Skin of body (tissue), 2 donors: ENCODE measurements around the gene OR4Q2. TPM values are rescaled to one million over a fixed set of nuclear protein-coding genes. Genes with fewer than 3 reads are reported as not detected.
"Not testable (repeated sequence)": the region's sequence is repeated elsewhere in the genome, so short reads cannot be mapped to it uniquely, and the experiment has no call there.

Source experiments
- DNase-seq: peaks from one replicate; lab custom pipeline; 2025; lab: John Stamatoyannopoulos, UW
- total RNA-seq: library from RNA; depleted of rRNA; stranded (reverse); fragments of >200 nt; gene quantifications from one replicate; pipeline ENCODE4 v1.2.3, GENCODE V29; 2014

Gene OR4Q2
- not detected for total RNA-seq

DNA sequence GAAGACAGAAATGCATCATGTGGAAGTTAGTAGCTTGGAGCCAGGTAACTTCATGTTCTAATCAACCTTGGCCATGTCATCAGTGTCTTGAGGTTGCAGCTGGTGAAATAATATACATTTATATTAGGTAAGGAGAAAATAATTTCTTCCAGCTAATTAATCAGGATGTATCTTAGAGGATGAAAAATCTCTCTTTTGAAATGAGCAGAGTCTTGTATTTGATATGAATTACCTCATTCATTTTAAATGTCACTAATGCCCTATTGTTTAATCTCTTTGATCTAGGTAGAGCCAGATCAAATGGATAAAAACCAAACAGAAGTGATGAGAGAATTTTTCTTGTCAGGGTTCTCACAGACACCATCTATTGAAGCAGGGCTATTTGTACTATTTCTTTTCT, at the start of gene OR4Q2:
Gene OR4Q2 (plus strand): TSS at position 301 of the 400 bp plus-strand sequence.
- no peak for DNase-seq

DNA sequence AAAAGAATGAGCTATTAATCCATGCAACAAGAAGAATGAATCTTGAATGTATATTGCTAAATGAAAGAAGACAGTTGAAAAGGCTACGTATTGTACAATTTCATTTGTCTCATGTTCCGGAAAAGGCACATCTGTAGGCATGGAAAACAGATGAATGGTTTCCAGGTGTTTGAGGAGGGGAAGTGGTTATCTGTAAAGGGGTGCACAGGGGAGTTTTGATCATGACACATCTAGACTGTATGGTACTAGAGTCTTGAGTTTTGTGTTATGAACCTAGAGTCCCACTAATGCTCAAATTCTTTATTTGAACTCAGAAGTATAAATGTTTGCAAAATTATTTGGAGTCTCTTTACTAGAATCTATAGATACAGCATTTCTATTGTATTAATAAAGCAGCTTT, 32.2 kb upstream of the OR4Q2 start:
- DNase-seq = not testable (repeated sequence)

- no peak for DNase-seq
Measured at GRCh38 chr14:19974844-19975243, 27.1 kb upstream of the OR4Q2 start.

- DNase-seq = no peak
Measured at GRCh38 chr14:19975291-19975690, 26.7 kb upstream of the OR4Q2 start, which contains the start of gene OR4K15. OR4K15 (plus strand) TSS chr14:19975591; CDS start chr14:19975591, 0 bp downstream.

- no peak for DNase-seq
Measured at GRCh38 chr14:19993438-19993837, 8.5 kb upstream of the OR4Q2 start.

DNA sequence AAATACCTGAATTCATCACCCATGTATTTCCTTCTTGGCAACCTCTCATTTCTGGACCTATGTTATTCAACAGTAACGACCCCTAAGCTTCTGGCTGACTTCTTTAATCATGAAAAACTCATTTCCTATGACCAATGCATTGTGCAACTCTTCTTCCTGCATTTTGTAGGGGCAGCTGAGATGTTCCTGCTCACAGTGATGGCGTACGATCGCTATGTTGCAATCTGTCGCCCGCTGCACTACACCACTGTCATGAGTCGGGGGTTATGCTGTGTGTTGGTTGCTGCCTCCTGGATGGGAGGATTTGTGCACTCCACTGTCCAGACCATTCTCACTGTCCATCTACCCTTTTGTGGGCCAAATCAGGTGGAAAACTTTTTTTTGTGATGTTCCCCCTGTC, 356 bp downstream of the OR4Q2 start:
- no peak for DNase-seq

DNA sequence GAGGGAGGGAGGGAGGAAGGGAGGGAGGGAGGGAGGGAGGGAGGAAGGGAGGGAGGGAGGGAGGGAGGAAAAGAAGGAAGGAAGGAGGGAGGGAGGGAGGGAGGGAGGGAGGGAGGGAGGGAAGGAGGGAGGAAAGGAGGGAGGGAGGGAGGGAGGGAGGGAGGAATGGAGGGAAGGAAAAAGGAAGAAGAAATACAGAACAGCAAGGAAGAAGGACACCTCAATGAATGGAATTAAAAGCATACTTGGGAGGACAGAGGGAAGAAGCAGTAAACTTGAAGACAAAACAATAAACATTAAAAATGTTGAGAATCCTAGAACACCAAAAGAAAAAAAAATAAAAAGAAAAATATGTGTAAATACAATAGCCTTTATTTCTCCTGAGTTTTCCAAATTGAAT, 6.2 kb downstream of the OR4Q2 start:
- DNase-seq = no peak

DNA sequence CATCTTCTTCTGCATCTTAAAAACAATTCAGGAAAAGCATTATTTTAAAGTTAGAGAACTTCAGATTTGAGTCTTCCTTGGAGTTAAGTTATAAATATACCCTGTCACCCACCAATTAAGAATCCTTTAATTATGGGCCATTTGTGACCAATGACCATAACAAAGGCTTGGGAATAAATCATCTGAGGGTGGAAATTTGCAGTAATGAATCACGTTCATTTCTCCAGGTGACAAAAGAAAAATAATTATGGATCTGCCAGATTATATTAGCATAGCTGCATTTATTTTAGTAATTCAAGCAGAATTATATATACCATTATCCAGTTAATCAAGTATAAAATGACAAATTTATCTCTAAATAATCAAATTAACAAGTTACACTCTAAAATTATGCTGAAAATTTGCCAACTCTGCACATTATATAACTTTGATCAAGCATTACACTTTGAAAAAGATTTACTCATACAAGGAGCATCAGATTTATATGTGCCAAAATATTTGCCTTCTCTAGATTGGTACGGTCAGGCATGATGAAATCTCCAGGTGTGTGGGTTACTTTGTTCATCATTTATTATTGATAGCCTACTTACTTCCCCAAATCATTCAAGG, 17.4 kb downstream of the OR4Q2 start, which contains the start of gene OR4K14:
Gene OR4K14 (minus strand): TSS at position 51 of the 609 bp plus-strand sequence. CDS start 4,114 bp downstream, outside the sequence.
- no peak for DNase-seq

DNA sequence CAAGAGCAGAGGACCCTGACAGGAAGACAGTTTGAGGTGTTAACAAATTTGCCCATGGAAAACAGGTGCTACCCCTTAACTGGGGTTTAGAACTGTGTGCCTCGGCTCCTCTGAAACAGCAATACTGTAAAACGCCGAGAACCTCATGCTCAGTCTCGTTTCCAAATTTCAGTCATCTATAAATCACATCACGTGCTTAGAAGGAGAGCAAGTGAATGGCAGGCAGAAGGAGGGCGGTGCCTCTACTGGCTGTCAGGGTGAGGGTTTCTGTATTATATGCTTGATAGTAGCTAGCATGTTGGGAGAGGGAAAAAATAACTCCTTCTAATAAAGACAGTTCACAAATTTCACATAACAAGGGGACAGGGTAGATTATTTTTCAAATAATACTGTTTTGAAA, 29.1 kb downstream of the OR4Q2 start:
- DNase-seq = no peak

DNA sequence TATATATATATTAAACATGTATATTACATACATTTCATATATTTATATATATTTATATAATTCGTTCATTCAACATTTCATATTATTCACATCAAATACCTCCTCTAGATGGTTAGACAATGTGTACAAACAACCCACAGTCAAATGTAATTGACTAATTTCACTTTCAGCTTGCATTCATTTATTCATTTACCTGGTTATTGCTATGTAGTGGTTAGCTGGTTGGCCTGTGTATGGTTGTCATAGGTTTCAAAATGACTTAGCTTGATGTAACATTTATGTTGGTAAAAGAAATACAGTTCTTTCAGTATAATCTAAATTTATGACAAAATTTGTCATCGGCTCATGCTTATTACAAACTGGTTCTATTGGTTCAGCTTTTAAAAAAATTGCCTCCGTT, 33.5 kb downstream of the OR4Q2 start:
- DNase-seq = no peak

DNA sequence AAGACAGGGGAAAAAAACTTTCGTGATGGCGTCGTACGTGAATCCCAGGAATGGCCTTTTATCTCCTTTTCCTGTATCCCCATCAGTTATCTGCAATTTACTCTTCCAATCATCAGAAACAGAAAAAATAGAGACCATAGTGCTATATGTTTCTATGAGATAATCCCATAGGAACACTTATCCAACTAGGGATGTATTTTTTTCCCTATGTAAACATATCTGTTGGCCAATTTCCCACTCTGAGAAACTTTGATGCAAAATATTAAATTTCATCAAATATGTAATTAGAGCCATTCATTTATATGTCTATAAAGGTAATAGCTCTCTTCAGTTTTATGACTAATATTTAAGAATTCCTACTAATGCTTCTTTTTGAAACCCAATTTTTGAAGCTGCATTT, 34.0 kb downstream of the OR4Q2 start, which contains the start of gene OR4K13:
Gene OR4K13 (minus strand): TSS at position 101 of the 400 bp plus-strand sequence. CDS start 1,280 bp downstream, outside the sequence.
- no peak for DNase-seq

GRCh38 chr14:20044243-20044642, 42.3 kb downstream of the OR4Q2 start:
- DNase-seq = no peak

DNA sequence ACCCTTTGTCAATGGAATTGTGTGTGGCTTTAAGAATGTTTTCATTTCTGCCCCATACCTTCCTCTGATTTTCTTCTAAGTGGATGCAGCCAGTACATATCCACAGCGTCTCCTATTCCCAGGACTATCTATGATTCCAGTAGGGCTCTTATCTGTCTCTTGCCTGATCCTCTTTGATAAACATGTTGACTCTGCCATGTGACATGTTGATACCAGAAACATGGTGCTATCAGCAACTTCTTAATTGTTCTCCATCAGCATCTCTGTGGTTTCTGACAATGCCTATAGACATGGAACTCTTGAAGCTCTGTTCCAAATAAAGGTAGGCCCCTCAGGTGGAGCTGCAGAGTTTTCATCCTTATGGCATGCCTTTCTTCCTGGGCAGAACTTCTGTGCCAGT, 46.2 kb downstream of the OR4Q2 start:
- no peak for DNase-seq

Other genes with a start within 250 kb of the OR4Q2 start
- gene OR4M1, start 228.7 kb upstream of the OR4Q2 start, total RNA-seq = not detected
- gene OR4N2, start 198.4 kb upstream of the OR4Q2 start, total RNA-seq = not detected
- not detected for gene OR4K2, start 127.0 kb upstream of the OR4Q2 start, total RNA-seq
- gene OR4K5, start 81.6 kb upstream of the OR4Q2 start, total RNA-seq = not detected
- not detected for gene OR4K1, start 71.2 kb upstream of the OR4Q2 start, total RNA-seq
- gene OR4K15, start 26.6 kb upstream of the OR4Q2 start, total RNA-seq = not detected
- not detected for gene OR4K14, start 17.1 kb downstream of the OR4Q2 start, total RNA-seq
- gene OR4K13, start 33.9 kb downstream of the OR4Q2 start, total RNA-seq = not detected
- not detected for gene OR4L1, start 57.9 kb downstream of the OR4Q2 start, total RNA-seq
- gene OR4K17, start 108.6 kb downstream of the OR4Q2 start, total RNA-seq = not detected
- gene OR4N5, start 136.7 kb downstream of the OR4Q2 start, total RNA-seq = not detected
- not detected for gene OR11G2, start 188.7 kb downstream of the OR4Q2 start, total RNA-seq
- gene OR11H6, start 221.5 kb downstream of the OR4Q2 start, total RNA-seq = not detected
- gene OR11H7, start 226.8 kb downstream of the OR4Q2 start, total RNA-seq = not detected
- not detected for gene OR11H4, start 237.1 kb downstream of the OR4Q2 start, total RNA-seq